Measurements from ENCODE around the gene PLCG2.

Gene PLCG2

DNA sequence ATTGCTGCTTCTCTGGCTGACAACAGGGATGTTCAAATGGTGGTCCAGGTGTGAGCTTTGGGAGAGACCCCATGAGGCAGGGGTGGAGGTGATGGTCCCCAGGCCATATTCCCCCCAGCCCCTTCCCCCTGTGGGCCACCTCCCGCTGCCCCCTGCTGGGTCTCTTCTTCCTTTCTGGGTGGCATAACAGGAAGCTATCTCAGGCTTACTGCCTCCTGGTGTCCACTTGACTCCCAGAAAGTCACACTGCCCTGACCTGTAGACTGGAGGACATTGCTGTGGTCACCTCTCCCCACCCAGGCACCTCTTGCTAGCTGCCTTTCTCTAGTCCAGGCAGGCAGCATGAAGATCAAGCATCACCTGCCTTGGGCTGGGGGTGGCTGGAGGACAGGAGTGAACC, 46.4 kb upstream of the PLCG2 start:
- no peak for DNase-seq (ENCODE audit: low read depth in 1 of 2, low spot score in 1 of 2)
- Histone ChIP-seq H3K27me3 (ENCODE audit: insufficient read depth, poor library complexity, severe bottlenecking) (no peaks in the 10 kb centered on the region), H3K4me3 (replicated peaks; ENCODE audit: insufficient read depth, low read length) (no peak overlapping the region), H3K27ac (replicated peaks) (no peak overlapping the region)
- no peak for TF ChIP-seq POLR2AphosphoS5 (IDR thresholded peaks at IDR 0.05; ENCODE audit: low read depth)
- no peak for TF ChIP-seq SPI1 (IDR thresholded peaks at IDR 0.05; ENCODE audit: borderline replicate concordance, low read depth)
- TF ChIP-seq, protein P1, sequence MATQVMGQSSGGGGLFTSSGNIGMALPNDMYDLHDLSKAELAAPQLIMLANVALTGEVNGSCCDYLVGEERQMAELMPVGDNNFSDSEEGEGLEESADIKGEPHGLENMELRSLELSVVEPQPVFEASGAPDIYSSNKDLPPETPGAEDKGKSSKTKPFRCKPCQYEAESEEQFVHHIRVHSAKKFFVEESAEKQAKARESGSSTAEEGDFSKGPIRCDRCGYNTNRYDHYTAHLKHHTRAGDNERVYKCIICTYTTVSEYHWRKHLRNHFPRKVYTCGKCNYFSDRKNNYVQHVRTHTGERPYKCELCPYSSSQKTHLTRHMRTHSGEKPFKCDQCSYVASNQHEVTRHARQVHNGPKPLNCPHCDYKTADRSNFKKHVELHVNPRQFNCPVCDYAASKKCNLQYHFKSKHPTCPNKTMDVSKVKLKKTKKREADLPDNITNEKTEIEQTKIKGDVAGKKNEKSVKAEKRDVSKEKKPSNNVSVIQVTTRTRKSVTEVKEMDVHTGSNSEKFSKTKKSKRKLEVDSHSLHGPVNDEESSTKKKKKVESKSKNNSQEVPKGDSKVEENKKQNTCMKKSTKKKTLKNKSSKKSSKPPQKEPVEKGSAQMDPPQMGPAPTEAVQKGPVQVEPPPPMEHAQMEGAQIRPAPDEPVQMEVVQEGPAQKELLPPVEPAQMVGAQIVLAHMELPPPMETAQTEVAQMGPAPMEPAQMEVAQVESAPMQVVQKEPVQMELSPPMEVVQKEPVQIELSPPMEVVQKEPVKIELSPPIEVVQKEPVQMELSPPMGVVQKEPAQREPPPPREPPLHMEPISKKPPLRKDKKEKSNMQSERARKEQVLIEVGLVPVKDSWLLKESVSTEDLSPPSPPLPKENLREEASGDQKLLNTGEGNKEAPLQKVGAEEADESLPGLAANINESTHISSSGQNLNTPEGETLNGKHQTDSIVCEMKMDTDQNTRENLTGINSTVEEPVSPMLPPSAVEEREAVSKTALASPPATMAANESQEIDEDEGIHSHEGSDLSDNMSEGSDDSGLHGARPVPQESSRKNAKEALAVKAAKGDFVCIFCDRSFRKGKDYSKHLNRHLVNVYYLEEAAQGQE (IDR thresholded peaks at IDR 0.05; ENCODE audit: insufficient replicate concordance, low read depth) = no peak
- TF ChIP-seq GABPA (IDR thresholded peaks at IDR 0.05; ENCODE audit: low read depth) = no peak
- TF ChIP-seq, protein P2, sequence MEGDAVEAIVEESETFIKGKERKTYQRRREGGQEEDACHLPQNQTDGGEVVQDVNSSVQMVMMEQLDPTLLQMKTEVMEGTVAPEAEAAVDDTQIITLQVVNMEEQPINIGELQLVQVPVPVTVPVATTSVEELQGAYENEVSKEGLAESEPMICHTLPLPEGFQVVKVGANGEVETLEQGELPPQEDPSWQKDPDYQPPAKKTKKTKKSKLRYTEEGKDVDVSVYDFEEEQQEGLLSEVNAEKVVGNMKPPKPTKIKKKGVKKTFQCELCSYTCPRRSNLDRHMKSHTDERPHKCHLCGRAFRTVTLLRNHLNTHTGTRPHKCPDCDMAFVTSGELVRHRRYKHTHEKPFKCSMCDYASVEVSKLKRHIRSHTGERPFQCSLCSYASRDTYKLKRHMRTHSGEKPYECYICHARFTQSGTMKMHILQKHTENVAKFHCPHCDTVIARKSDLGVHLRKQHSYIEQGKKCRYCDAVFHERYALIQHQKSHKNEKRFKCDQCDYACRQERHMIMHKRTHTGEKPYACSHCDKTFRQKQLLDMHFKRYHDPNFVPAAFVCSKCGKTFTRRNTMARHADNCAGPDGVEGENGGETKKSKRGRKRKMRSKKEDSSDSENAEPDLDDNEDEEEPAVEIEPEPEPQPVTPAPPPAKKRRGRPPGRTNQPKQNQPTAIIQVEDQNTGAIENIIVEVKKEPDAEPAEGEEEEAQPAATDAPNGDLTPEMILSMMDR (IDR thresholded peaks at IDR 0.05; ENCODE audit: insufficient read depth, low read length) = no peak

DNA sequence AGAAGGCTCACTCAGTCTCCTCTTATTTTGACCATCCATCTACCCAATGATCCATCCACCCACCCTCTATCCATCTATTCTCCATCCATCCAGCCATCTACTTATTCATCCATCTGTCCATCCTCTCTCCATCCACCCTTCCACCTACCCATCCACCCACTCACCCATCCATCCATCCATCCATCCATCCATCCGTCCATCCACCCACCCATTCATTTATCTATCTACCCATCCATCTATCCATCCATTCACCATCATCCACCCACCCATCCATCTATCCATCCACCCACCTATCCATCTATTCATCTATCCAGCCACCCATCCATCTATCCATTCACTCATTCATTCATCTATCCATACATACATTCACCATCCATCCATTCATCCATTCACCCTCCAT, 45.8 kb upstream of the PLCG2 start:
- TF ChIP-seq POLR2AphosphoS5 (IDR thresholded peaks at IDR 0.05; ENCODE audit: low read depth) = no peak
- no peak for TF ChIP-seq GABPA (IDR thresholded peaks at IDR 0.05; ENCODE audit: low read depth)
- TF ChIP-seq, protein P2 (IDR thresholded peaks at IDR 0.05; ENCODE audit: insufficient read depth, low read length) = no peak
- TF ChIP-seq SPI1 (IDR thresholded peaks at IDR 0.05; ENCODE audit: borderline replicate concordance, low read depth) = no peak
- Histone ChIP-seq H3K27ac (replicated peaks) (no peak overlapping the region), H3K27me3 (ENCODE audit: insufficient read depth, poor library complexity, severe bottlenecking) (no peaks in the 10 kb centered on the region), H3K4me3 (replicated peaks; ENCODE audit: insufficient read depth, low read length) (no peak overlapping the region)
- no peak for DNase-seq (ENCODE audit: low read depth in 1 of 2, low spot score in 1 of 2)

DNA sequence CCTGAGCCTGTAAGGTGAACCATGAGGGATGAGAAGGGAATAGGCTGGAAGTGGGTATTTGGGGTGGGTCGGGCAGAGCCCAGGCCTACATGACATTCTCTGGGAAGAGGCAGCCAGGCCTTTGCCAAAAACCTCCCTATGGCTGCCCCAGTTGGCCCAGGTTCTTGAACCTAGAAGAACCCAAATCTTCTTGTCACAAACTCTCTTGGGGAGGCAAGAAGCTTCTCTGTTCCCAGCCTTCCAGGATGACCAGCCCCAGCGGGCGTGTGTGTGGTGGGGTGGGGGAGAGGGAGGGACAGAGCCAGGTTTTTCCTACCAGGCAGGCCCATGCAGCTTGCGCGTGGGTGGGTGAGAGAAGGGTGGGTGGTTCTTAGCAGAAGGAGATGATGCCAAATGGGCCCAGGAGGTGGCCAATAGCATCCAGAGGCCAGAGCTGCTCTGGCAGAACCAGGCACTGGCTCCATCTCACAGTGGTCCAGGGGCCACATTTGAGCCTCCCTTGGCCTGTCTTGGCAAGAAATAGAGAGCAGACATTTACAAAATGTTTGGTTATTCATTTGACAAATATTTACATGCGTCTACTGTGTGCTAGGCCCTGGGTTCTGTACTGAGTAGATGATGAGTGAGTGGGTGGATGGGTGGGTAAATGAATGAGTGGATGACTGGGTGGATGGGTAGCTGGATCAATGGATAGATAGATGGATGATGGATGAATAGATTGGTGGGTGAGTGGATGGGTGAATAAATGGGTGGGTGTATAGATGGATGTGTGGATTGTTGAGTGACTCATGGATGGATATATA, 44.3 kb upstream of the PLCG2 start:
- TF ChIP-seq SPI1 (IDR thresholded peaks at IDR 0.05; ENCODE audit: borderline replicate concordance, low read depth) (no peak), POLR2AphosphoS5 (IDR thresholded peaks at IDR 0.05; ENCODE audit: low read depth) (no peak), GABPA (IDR thresholded peaks at IDR 0.05; ENCODE audit: low read depth) (no peak)
- TF ChIP-seq, protein P1 (IDR thresholded peaks at IDR 0.05; ENCODE audit: insufficient replicate concordance, low read depth) = no peak
- TF ChIP-seq, protein P2 (IDR thresholded peaks at IDR 0.05; ENCODE audit: insufficient read depth, low read length) = no peak
- no peak for DNase-seq (ENCODE audit: low read depth in 1 of 2, low spot score in 1 of 2)
- H3K4me3 ChIP-seq (replicated peaks; ENCODE audit: insufficient read depth, low read length) = no peak overlapping the region
- no peak overlapping the region for H3K27ac ChIP-seq (replicated peaks)
- no peaks in the 10 kb centered on the region for H3K27me3 ChIP-seq (ENCODE audit: insufficient read depth, poor library complexity, severe bottlenecking)
